SW480 (cell line): Measurements from ENCODE around the gene RABGEF1.
"Not testable (repeated sequence)": the region's sequence is repeated elsewhere in the genome, so short reads cannot be mapped to it uniquely, and the experiment has no call there.

Experiments
- DNase-seq: peaks from one replicate; pipeline ENCODE4 v3.0.0-alpha.2; 2016; ENCODE audit warnings: low spot score

The RABGEF1 gene

GRCh38 chr7:66815186-66815875, 74.8 kb downstream of the RABGEF1 start:
- not testable (repeated sequence) for DNase-seq

- DNase-seq, result no peak
These were observed 75.4 kb downstream of the RABGEF1 start for GRCh38 chr7:66815951-66816350.

GRCh38 chr7:66816658-66817057, 76.1 kb downstream of the RABGEF1 start:
- not testable (repeated sequence) for DNase-seq

GRCh38 chr7:66817208-66817795, 76.8 kb downstream of the RABGEF1 start:
- DNase-seq, result not testable (repeated sequence)

- not testable (repeated sequence) for DNase-seq
These were observed 77.4 kb downstream of the RABGEF1 start for GRCh38 chr7:66817956-66818355.

- no peak for DNase-seq
These were observed 83.5 kb downstream of the RABGEF1 start for GRCh38 chr7:66824041-66824440.

GRCh38 chr7:66825538-66825937, 85.0 kb downstream of the RABGEF1 start:
- peak; percentile 33 for DNase-seq

- no peak for DNase-seq
These were observed 86.1 kb downstream of the RABGEF1 start for GRCh38 chr7:66826649-66827048.

- DNase-seq, result not testable (repeated sequence)
These were observed 90.4 kb downstream of the RABGEF1 start for GRCh38 chr7:66830976-66831375.

- DNase-seq, result no peak
These were observed 92.2 kb downstream of the RABGEF1 start for GRCh38 chr7:66832531-66833351.

GRCh38 chr7:66837007-66837406, 96.5 kb downstream of the RABGEF1 start:
- peak; percentile 23 for DNase-seq

- DNase-seq, result no peak
These were observed 97.1 kb downstream of the RABGEF1 start for GRCh38 chr7:66837661-66838060.

- DNase-seq, result no peak
These were observed 99.3 kb downstream of the RABGEF1 start for GRCh38 chr7:66839814-66840213.

- DNase-seq, result no peak
These were observed 99.8 kb downstream of the RABGEF1 start for GRCh38 chr7:66840316-66840715.

- no peak for DNase-seq
These were observed 101.4 kb downstream of the RABGEF1 start for GRCh38 chr7:66841898-66842297.

- not testable (repeated sequence) for DNase-seq
These were observed 103.0 kb downstream of the RABGEF1 start for GRCh38 chr7:66843492-66843891.

GRCh38 chr7:66844552-66845378, 104.2 kb downstream of the RABGEF1 start:
- DNase-seq, result peak; percentile 97

GRCh38 chr7:66845379-66846095, 105.0 kb downstream of the RABGEF1 start:
- DNase-seq, result no peak

GRCh38 chr7:66846096-66846445, 105.5 kb downstream of the RABGEF1 start:
- not testable (repeated sequence) for DNase-seq

GRCh38 chr7:66847523-66847855, 107.0 kb downstream of the RABGEF1 start:
- not testable (repeated sequence) for DNase-seq
